ENCODE measurements around the gene BTNL9. TPM values are rescaled to one million over a fixed set of nuclear protein-coding genes. Genes with fewer than 3 reads are reported as not detected.

The BTNL9 gene
- total and polyA plus RNA-seq, 2 of the 13 experiments (the other 11 are each of a cell fraction or from before 2014, with no cell fraction given): 0.13 TPM; not detected in 1

DNA sequence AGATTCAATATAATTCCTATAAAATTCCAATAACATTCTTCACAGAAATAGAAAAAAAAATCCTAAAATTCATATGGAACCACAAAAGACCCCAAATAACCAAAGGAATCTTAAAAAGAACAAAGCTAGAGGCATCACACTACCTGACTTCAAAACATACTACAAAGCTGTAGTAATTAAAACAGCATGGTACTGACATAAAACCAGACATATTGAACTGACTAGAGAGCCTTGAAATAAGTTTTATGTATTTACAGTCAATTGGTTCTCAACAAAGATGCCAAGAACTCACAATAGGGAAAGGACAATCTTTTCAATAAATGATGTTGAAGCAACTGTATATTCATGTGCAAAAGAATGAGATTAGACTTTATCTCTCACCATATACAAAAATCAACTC lies 36.9 kb downstream of the BTNL9 start:
- in situ Hi-C loops (cut with HindIII; ENCODE audit: extremely low pct_ligation_motif_present, low pct_unique_long_range_greater_than_20kb): no loop called here
- FAIRE-seq (no peak), ATAC-seq (no peak), DNase-seq (ENCODE audit: low spot score) (no peak)
- Histone ChIP-seq H3K79me2 (ENCODE audit: insufficient read depth, low read length) (no peaks in the 10 kb centered on the region), H3K27ac (ENCODE audit: extremely low read length, insufficient read depth, low read length) (no peak overlapping the region), H3K4me2 (ENCODE audit: low read depth, low read length) (no peak overlapping the region), H3K9ac (ENCODE audit: insufficient read depth, low read depth, low read length) (no peak overlapping the region), H3K4me3 (replicated peaks in 1 of 3; ENCODE audit: insufficient read depth in 1 of 3, low read depth in 2 of 3, low read length in 3 of 3) (no peak overlapping the region), H3K27me3 (ENCODE audit: control insufficient read depth in 1 of 2, insufficient read depth in 2 of 2, low read length in 2 of 2) (peaks cover 0 to 7% of the 10 kb centered on the region in 2 experiments; a peak in 3 of 5 replicates), H3K4me1 (ENCODE audit: insufficient read depth, low read length) (no peaks in the 10 kb centered on the region), H3K9me3 (ENCODE audit: low read length) (no peaks in the 10 kb centered on the region), H4K20me1 (ENCODE audit: insufficient read depth, low read length) (no peaks in the 10 kb centered on the region), H2AFZ (ENCODE audit: low read length) (no peak overlapping the region), H3K36me3 (replicated peaks in 1 of 2; ENCODE audit: control insufficient read depth in 1 of 2, insufficient read depth in 2 of 2, low read length in 2 of 2) (no peaks in the 10 kb centered on the region)
- no TSS peak for BruUV-seq (replicated peaks)
- ChIA-PET CTCF (ENCODE audit: low intra/inter-chr PET ratio, low total read pairs) (no interaction called here), POLR2A (no interaction called here)
- intact Hi-C loops (cut with micrococcal nuclease; ENCODE audit: unreplicated experiment): no loop called here
- TF ChIP-seq HOXD1 (CRISPR knock-in tag; IDR thresholded peaks at IDR 0.05): no peak
- TF ChIP-seq GATAD1 (CRISPR knock-in tag; IDR thresholded peaks at IDR 0.05): no peak
- TF ChIP-seq, protein P1, sequence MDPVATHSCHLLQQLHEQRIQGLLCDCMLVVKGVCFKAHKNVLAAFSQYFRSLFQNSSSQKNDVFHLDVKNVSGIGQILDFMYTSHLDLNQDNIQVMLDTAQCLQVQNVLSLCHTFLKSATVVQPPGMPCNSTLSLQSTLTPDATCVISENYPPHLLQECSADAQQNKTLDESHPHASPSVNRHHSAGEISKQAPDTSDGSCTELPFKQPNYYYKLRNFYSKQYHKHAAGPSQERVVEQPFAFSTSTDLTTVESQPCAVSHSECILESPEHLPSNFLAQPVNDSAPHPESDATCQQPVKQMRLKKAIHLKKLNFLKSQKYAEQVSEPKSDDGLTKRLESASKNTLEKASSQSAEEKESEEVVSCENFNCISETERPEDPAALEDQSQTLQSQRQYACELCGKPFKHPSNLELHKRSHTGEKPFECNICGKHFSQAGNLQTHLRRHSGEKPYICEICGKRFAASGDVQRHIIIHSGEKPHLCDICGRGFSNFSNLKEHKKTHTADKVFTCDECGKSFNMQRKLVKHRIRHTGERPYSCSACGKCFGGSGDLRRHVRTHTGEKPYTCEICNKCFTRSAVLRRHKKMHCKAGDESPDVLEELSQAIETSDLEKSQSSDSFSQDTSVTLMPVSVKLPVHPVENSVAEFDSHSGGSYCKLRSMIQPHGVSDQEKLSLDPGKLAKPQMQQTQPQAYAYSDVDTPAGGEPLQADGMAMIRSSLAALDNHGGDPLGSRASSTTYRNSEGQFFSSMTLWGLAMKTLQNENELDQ (CRISPR knock-in tag; IDR thresholded peaks at IDR 0.05; ENCODE audit: borderline replicate concordance): no peak

DNA sequence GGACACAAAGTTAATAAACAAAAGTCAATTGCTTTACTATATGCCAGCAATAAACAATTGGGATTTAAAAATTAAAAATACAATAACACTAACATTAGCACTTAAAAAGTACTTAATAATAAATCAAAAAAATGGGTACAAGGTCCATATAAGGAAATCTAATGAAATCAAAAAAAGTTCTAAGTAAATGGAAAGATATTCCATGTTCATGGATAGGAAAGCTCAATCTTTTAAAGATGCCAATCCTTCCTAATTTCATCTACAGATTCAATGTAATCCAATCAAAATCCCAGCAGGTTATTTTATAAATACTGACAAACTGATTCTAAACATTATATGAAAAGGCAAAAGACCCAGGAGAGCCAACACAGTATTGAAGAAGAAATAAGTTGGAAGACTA lies 41.9 kb downstream of the BTNL9 start:
- intact Hi-C loops (cut with micrococcal nuclease; ENCODE audit: unreplicated experiment): no loop called here
- in situ Hi-C loops (cut with HindIII; ENCODE audit: extremely low pct_ligation_motif_present, low pct_unique_long_range_greater_than_20kb): no loop called here
- Histone ChIP-seq H3K9ac (ENCODE audit: insufficient read depth, low read depth, low read length) (no peak overlapping the region), H3K4me3 (replicated peaks in 1 of 3; ENCODE audit: insufficient read depth in 1 of 3, low read depth in 2 of 3, low read length in 3 of 3) (no peak overlapping the region), H3K79me2 (ENCODE audit: insufficient read depth, low read length) (no peaks in the 10 kb centered on the region), H3K4me1 (ENCODE audit: insufficient read depth, low read length) (peaks cover 11% of the 10 kb centered on the region), H3K36me3 (replicated peaks in 1 of 2; ENCODE audit: control insufficient read depth in 1 of 2, insufficient read depth in 2 of 2, low read length in 2 of 2) (no peaks in the 10 kb centered on the region), H4K20me1 (ENCODE audit: insufficient read depth, low read length) (no peaks in the 10 kb centered on the region), H3K9me3 (ENCODE audit: low read length) (no peaks in the 10 kb centered on the region), H3K4me2 (ENCODE audit: low read depth, low read length) (no peak overlapping the region), H3K27me3 (ENCODE audit: control insufficient read depth in 1 of 2, insufficient read depth in 2 of 2, low read length in 2 of 2) (peaks cover 4 to 26% of the 10 kb centered on the region in 2 experiments; a peak in 4 of 5 replicates), H3K27ac (ENCODE audit: extremely low read length, insufficient read depth, low read length) (no peak overlapping the region), H2AFZ (ENCODE audit: low read length) (no peak overlapping the region)
- DNase-seq (ENCODE audit: low spot score) (no peak), FAIRE-seq (no peak), ATAC-seq (no peak)
- BruUV-seq (replicated peaks): no TSS peak
- CTCF ChIA-PET (ENCODE audit: low intra/inter-chr PET ratio, low total read pairs): no interaction called here
- POLR2A ChIA-PET: no interaction called here
- no peak for TF ChIP-seq MEIS1 (CRISPR knock-in tag; IDR thresholded peaks at IDR 0.05; ENCODE audit: borderline replicate concordance)
- no peak for TF ChIP-seq ZNF709 (CRISPR knock-in tag; IDR thresholded peaks at IDR 0.05)
- TF ChIP-seq SOX13 (IDR thresholded peaks at IDR 0.05): no peak
- TF ChIP-seq SOX13 (CRISPR knock-in tag; conservative IDR thresholded peaks at IDR 0.05 in 1 of 2, IDR thresholded peaks at IDR 0.05 in 1 of 2): no peak
- TF ChIP-seq NFE2L2 (IDR thresholded peaks at IDR 0.05; ENCODE audit: low read length): no peak
- TF ChIP-seq TMF1 (CRISPR knock-in tag; IDR thresholded peaks at IDR 0.05; ENCODE audit: low read depth): no peak
- TF ChIP-seq NCOA5 (CRISPR knock-in tag; IDR thresholded peaks at IDR 0.05): no peak
- TF ChIP-seq ZNF816 (CRISPR knock-in tag; IDR thresholded peaks at IDR 0.05; ENCODE audit: borderline replicate concordance): no peak
- TF ChIP-seq, protein P2, sequence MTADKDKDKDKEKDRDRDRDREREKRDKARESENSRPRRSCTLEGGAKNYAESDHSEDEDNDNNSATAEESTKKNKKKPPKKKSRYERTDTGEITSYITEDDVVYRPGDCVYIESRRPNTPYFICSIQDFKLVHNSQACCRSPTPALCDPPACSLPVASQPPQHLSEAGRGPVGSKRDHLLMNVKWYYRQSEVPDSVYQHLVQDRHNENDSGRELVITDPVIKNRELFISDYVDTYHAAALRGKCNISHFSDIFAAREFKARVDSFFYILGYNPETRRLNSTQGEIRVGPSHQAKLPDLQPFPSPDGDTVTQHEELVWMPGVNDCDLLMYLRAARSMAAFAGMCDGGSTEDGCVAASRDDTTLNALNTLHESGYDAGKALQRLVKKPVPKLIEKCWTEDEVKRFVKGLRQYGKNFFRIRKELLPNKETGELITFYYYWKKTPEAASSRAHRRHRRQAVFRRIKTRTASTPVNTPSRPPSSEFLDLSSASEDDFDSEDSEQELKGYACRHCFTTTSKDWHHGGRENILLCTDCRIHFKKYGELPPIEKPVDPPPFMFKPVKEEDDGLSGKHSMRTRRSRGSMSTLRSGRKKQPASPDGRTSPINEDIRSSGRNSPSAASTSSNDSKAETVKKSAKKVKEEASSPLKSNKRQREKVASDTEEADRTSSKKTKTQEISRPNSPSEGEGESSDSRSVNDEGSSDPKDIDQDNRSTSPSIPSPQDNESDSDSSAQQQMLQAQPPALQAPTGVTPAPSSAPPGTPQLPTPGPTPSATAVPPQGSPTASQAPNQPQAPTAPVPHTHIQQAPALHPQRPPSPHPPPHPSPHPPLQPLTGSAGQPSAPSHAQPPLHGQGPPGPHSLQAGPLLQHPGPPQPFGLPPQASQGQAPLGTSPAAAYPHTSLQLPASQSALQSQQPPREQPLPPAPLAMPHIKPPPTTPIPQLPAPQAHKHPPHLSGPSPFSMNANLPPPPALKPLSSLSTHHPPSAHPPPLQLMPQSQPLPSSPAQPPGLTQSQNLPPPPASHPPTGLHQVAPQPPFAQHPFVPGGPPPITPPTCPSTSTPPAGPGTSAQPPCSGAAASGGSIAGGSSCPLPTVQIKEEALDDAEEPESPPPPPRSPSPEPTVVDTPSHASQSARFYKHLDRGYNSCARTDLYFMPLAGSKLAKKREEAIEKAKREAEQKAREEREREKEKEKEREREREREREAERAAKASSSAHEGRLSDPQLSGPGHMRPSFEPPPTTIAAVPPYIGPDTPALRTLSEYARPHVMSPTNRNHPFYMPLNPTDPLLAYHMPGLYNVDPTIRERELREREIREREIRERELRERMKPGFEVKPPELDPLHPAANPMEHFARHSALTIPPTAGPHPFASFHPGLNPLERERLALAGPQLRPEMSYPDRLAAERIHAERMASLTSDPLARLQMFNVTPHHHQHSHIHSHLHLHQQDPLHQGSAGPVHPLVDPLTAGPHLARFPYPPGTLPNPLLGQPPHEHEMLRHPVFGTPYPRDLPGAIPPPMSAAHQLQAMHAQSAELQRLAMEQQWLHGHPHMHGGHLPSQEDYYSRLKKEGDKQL (CRISPR knock-in tag; IDR thresholded peaks at IDR 0.05; ENCODE audit: low read depth): no peak
- no peak for TF ChIP-seq RFXAP (CRISPR knock-in tag; IDR thresholded peaks at IDR 0.05; ENCODE audit: borderline replicate concordance)
